Erythroblast (primary cell): ENCODE measurements around the gene ANAPC16.
"Not testable (repeated sequence)": the region's sequence is repeated elsewhere in the genome, so short reads cannot be mapped to it uniquely, and the experiment has no call there.

ENCODE experiments used
- DNase-seq, 2 experiments: peaks; one replicate each; lab custom pipeline; 2025; lab: John Stamatoyannopoulos, UW
- GATA1 ChIP-seq: IDR thresholded peaks from 2 replicates; pipeline ENCODE4 v1.6.1; 2011; ENCODE audit warnings: low read depth, mild to moderate bottlenecking, control low read depth, low read length, moderate library complexity
- POLR2A ChIP-seq: IDR thresholded peaks from 2 replicates; pipeline ENCODE4 v1.6.1; 2011; ENCODE audit warnings: mild to moderate bottlenecking, low read length

Gene ANAPC16

DNA sequence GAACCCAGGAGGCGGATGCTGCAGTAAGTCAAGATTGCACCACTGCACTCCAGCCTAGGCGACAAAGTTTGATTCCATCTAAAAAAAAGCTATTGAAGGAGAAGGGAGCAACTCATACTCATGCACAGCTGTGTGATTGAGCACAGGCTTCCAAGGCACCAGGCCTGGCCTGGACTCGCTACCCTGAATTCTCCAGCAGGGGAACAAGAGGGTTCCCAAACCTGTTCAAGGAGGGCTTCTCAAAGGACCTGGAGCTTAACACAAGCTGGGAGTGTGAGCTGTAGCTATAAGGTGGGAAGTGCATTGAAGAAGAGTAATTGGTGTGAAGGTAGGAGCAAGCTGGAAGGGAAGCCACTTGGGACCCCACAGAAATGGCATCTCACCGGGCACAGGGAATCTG is 42.8 kb downstream of the ANAPC16 start:
- no peak for TF ChIP-seq POLR2A
- no peak for TF ChIP-seq GATA1
- no peak for DNase-seq

DNA sequence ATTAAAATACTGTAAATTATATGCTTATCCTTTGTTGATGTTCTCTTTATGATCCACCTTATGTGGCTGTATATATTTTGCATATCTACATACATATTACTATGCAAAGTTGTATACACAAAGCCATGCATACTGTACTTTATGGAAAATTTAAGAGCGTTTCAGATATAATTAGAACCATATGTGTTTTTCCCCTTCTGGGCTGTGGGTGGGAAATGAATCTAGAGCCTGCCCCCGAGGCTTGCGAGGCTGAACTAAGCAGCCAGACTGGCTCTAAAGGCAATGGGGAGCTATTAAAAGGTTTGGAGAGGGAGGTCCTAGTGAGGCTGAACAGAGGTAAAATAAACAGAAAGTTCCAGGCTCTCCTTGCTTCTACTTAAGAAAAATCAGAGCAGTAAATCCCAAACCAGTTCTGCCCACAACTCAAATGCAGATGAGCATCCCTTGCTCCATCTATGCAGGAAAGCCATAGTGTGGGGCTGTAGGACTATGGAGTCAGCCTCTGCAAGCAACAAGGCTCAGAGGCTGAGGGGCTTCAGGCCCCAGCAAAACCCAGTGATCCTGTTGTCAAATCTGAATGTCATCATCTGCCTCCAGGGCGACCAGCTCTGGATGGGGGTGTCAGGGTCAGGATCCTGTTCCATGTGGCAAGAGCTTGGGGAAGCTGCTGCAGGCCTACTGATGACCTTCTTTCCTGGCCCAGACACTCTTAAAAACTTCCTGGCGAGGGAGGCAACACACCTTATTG is 43.9 kb downstream of the ANAPC16 start:
- DNase-seq = no peak
- TF ChIP-seq POLR2A = no peak
- no peak for TF ChIP-seq GATA1

DNA sequence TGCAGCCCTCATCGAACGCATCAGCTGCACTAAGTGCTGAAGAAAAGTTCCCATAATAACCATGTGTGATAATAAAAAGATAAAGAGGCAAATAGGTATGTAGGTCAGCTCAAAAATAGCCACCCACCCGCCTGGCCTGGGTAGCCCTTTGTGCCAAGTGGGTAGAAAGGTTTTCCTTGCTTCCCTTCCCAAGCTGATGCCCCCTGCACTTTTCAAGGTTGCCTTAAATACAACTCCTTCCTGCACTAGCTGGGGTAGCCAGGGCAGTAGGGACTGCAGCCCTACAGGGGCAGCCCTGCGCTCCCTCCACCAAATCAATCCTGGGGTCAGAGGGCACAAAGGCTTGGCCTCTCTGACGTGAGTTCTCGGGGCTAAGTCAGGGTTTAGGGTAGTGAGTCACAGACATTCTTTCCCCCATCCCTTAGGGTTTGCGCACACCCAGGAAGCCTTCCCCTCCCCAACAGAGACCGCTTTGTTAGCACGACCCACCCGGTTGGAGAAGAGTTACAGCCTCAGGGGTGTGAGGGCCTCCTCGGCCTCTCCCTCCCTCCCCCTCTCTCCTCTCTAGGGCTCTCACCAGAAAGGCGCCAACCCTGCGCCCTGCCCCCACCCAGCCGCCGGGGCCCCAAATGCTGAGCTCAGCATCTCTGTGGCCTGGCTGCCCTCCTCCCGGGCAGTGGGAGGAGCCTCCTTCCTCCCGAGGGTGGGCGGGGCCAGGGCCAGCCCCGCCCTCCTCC is 44.6 kb downstream of the ANAPC16 start:
- peak; percentile 91 to 95 for DNase-seq
- TF ChIP-seq POLR2A (no peak), GATA1 (no peak)

DNA sequence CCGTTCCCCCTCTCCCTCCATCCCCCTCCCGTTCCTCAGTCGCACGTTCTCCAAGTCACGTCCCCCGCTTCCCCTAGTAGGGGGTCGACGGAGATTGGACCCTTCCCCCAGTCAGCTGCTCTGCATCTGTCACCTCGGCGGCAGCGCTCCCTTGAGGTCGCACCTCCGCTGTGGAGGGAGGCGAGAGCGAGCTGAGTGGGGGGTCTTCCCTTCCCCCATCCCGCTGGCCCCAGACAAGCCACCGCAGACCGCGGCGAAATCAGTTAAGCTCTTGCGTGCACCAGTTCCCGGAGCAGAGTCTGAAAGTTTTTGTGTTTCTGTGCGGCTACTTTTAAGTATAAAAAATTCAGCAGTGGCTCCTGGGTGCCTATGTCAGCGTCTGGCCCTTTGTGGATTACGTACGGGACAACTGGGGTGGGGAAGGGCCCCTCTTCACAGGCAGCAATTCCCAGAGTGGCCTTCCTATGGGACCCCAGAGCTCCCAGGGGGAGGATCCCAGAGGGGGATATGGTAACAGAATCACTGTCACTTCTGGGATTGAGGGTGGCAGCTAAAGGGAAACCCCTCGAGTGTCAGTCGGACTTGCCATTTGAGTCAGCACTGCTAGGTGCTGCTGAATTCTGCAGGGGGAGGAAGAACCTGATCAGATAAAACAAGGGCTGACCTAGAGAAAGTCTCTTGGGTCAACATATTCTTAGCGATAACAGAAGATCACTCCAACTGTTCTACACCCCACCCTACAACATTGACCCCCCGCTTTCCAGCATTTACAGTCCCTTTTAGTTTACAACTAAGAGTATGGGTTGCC is 45.4 kb downstream of the ANAPC16 start:
- DNase-seq = peak; percentile 80 to 82

DNA sequence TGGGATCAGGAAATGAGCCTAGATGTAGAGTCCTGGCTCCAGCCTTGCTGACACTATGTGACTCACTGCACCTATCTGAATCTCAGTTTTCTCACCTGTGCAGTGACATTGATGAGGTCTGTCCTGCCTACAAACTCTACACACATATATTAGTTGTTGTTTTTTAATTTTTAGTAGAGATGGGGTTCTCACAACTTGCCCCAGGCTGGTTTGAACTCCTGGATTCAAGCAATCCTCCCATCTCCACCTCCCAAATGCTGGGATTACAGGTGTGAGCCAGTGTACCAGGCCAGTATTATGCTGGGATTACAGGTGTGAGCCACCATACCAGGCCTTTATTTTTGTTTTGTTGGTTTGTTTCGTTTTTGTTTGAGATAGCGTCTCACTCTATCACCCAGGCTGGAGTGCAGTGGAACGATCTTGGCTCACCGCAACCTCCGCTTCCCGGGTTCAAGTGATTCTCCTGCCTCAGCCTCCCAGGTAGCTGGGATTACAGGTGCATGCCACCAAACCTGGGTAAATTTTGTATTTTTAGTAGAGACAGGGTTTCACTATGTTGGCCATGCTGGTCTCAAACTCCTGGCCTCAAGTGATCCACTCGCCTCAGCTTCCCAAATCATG is 46.1 kb downstream of the ANAPC16 start:
- no peak for DNase-seq

More for the DNA sequence above, 45.4 kb downstream of the ANAPC16 start:
- TF ChIP-seq POLR2A (peak; percentile 65), GATA1 (peak; percentile 67)

DNA sequence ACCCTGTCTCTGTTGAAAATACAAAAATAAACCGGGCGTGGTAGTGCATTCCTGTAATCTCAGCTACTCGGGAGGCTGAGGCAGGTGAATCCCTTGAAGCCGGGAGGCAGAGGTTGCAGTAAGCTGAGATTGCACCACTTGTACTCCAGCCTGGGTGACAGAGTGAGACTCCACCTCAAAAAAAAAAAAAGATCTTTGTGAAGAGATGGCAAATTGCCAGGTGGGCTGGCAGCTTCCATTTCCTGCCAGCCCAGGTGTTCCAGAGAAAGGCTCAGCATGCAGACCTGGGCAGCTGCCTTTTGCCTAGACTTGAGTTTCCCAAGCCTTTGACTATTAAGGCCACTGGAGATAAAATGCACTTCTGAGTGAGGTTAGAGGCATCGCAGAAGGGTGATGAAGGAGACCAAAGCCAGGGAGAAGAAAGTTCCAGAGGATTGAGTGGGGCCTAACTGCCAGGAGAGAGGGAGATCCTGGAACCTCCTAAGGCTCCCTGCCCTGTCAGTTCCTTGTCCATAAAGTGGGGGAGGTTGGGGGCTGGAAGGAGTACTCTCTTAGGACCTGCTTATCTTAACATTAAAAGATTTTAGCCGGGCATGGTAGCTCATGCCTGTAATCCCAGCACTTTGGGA is 47.9 kb downstream of the ANAPC16 start:
- DNase-seq = peak in 1 of 2 experiments; percentile 48
- TF ChIP-seq GATA1 (no peak), POLR2A (no peak)

More for the DNA sequence above, 46.1 kb downstream of the ANAPC16 start:
- no peak for TF ChIP-seq POLR2A
- TF ChIP-seq GATA1 = no peak

DNA sequence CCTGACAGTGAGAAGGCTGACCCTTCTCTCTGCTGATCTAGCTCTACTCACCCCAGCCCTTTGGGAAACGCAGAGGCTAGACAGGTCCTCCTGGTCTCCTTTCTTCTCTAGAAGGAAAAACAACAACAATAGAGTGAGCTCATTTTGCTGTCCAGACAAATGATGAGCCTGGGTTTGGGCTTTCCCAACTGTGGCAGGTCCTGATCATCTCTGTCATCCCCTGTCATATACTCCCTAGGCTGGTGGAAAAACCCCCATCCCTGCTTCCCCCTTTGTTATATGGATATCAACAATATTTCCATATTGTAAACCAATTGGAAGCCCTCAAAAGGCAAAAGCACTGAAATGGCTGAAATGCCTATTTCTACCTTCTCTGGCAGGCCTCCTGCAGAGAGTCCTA is 48.7 kb downstream of the ANAPC16 start:
- DNase-seq = no peak
- no peak for TF ChIP-seq POLR2A
- TF ChIP-seq GATA1 = no peak

DNA sequence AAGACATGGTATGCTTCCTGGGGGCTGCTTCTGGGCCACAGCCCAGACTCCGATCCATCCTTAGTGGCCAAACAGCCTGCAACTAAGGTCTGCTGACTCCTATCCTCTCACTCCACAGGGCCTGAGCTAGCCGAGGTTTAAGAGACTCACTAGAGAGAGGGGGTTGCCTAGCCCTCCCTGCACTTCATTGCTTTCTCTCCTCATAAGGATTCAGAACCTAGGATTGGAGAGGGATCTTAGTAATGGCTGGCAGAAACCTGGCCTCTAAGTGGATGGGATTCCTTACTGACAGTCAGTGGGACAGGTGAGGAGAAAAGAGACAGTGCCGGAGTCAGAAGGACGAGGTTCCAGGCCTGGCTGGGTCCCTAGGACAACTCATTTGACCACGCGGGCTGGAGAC is 49.7 kb downstream of the ANAPC16 start:
- TF ChIP-seq POLR2A (no peak), GATA1 (no peak)

DNA sequence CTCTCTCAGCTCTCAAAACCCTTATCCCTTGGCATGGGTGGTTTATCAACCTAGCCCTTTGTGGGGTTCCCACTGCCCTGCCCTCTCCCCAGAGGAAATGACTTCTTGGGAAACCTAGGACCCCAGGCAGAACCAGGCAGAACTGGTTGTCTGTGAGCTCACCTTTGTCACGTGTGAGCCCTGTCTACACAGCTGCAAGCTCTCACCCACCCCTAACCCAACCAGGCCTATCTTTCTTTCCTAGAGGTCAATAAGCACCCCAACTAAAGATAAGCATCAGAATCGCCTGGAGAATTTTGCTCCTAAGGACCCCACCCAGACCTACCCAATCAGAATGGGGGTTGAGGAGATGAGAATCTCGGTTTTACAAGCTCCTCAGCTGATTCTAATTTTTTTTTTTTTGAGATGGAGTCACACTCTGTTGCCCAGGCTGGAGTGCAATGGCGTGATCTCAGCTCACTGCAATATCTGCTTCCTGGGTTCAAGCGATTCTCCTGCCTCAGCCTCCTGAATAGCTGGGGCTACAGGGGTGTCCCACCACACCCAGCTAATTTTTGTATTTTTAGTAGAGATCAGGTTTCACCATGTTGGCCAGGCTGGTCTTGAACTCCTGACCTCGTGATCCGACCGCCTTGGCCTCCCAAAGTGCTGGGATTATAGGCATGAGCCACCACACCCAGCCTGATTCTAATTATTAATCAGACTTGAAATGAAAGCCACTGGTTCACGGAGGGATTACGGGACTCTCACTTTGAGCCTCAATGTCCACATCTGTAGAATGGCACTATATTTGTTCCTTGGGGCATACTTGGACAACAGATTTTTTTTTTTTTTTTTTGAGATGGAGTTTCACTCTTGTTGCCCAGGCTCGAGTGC is 50.4 kb downstream of the ANAPC16 start:
- TF ChIP-seq POLR2A = no peak
- TF ChIP-seq GATA1 = no peak
- peak in 1 of 2 experiments; percentile 56 for DNase-seq

More for the DNA sequence above, 49.7 kb downstream of the ANAPC16 start:
- no peak for DNase-seq

DNA sequence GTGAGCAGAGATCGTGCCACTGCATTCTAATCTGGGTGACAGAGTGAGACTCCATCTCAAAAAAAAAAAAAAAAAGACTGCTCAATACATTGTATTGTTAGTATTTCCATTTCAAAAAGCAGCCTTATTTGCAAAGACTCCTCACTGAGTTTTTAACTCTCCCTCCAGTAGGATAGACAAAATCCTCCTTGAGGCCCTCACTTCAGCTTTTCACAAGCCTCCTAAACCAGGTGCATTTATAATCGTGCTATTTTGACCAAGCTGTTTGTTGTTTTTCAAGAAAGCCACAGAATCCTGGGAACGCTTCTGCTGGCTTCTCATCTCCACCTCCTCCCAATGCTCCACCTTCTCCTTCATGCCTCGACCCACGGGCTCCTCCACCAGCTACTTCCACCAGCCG is 51.6 kb downstream of the ANAPC16 start:
- no peak for DNase-seq
- TF ChIP-seq GATA1 (no peak), POLR2A (no peak)

DNA sequence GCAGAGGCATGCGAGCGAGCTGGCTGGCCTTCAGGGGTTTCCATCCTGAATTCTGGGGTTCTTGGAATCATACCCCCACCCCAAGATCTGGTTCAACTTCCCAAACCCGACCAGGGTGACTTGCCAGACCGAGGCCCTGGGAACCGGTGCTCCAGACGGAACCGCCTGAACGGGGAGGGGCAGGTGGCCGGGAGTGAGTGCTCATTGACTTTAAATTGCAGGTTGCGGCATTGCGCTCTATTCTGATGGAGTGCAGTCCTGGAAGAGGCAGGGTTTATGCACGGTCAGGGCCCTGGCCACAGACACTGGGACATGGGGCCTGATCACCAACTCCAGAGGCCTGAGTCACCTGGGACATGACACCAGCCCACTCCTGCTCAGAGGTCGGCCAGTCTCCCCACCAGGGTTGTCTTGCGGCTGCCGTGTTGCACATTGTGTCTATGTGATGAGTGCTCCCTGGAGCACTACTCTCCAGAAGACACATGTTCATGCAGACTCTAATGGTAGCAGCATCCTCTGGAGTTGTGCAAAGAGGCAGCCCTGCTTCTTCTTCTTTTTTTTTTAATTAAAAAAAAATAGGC is 52.1 kb downstream of the ANAPC16 start:
- no peak for TF ChIP-seq POLR2A
- TF ChIP-seq GATA1 = no peak

DNA sequence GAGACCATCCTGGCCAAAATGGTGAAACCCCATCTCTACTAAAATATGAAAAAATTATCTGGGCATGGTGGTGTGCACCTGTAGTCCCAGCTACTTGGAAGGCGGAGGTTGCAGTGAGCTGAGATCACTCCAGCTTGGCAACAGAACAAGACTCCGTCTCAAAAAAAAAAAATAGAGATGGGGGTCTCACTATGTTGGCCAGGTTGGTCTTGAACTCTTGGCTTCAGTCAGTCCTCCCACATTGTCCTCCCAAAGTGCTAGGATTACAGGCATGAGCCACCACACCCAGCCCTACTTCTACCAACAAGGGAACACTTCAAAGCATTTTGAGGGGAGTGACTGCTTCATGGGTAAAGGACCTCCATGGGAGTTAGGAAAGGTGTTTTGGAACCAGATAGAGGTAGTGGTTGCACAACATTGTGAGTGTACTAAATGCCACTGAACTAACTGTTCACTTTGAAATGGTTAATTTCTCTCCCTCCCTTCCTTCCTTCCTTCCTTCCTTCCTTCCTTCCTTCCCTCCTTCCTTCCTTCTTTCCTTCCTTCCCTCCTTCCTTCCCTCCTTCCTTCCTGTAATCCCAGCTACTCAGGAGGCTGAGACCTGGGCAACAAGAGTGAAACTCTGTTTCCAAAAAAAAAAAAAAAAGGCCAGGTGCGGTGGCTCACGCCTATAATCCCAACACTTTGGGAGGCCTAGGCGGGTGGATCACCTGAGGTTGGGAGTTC is 52.8 kb downstream of the ANAPC16 start:
- DNase-seq = not testable (repeated sequence)

More for the DNA sequence above, 52.1 kb downstream of the ANAPC16 start:
- no peak for DNase-seq
